GM19035 (cell line): ENCODE data around the gene SLC1A2.
A peak's percentile ranks its signal among the peaks of the same experiment; 100 is the strongest.

Experiments
- ATAC-seq: cut with Tn5 transposase; IDR thresholded peaks from one replicate; pipeline ENCODE4 v1.9.1; 2021; ENCODE audit not compliant: unreplicated experiment

The SLC1A2 gene

GRCh38 chr11:35330156-35330889 is 89.0 kb downstream of the SLC1A2 start:
- no peak for ATAC-seq

GRCh38 chr11:35327829-35328228 is 91.5 kb downstream of the SLC1A2 start:
- no peak for ATAC-seq

GRCh38 chr11:35326266-35326879 is 93.0 kb downstream of the SLC1A2 start:
- ATAC-seq: no peak

- no peak for ATAC-seq
Observed at GRCh38 chr11:35324981-35325380, 94.4 kb downstream of the SLC1A2 start.

GRCh38 chr11:35324183-35324886 is 95.0 kb downstream of the SLC1A2 start:
- no peak for ATAC-seq

GRCh38 chr11:35323076-35323868 is 96.1 kb downstream of the SLC1A2 start:
- no peak for ATAC-seq

- no peak for ATAC-seq
Observed at GRCh38 chr11:35322318-35322979, 96.9 kb downstream of the SLC1A2 start.

GRCh38 chr11:35321532-35322317 is 97.6 kb downstream of the SLC1A2 start:
- ATAC-seq: no peak

- ATAC-seq: no peak
Observed at GRCh38 chr11:35321111-35321510, 98.2 kb downstream of the SLC1A2 start.

GRCh38 chr11:35318977-35319925 is 100.1 kb downstream of the SLC1A2 start:
- ATAC-seq: no peak

- no peak for ATAC-seq
Observed at GRCh38 chr11:35318309-35318708, 101.0 kb downstream of the SLC1A2 start.

- no peak for ATAC-seq
Observed at GRCh38 chr11:35317253-35317652, 102.1 kb downstream of the SLC1A2 start.

- ATAC-seq: no peak
Observed at GRCh38 chr11:35316161-35316560, 103.2 kb downstream of the SLC1A2 start.

GRCh38 chr11:35313760-35314153 is 105.6 kb downstream of the SLC1A2 start:
- peak; percentile 18 for ATAC-seq

- ATAC-seq: peak; percentile 84
Observed at GRCh38 chr11:35313066-35313759, 106.1 kb downstream of the SLC1A2 start.

- no peak for ATAC-seq
Observed at GRCh38 chr11:35311331-35311730, 108.0 kb downstream of the SLC1A2 start.

GRCh38 chr11:35308157-35308556 is 111.2 kb downstream of the SLC1A2 start:
- no peak for ATAC-seq

- ATAC-seq: no peak
Observed at GRCh38 chr11:35307221-35307621, 112.1 kb downstream of the SLC1A2 start.
